Testis (tissue), 2 donors: ENCODE measurements around the gene SYNM.

Experiments used
- POLR2A ChIP-seq: fragments of 450-650 bp; IDR thresholded peaks from one replicate; pipeline ENCODE4 v1.6.1; 2017; ENCODE audit warnings: antibody characterized with exemption, mild to moderate bottlenecking, moderate library complexity
- TF ChIP-seq, protein P1 (sequence below), 3 experiments: fragments of 450-650 bp in 2 of 3; fragments of 200-600 bp in 1 of 3; sonication (generic) in 1 of 3; IDR thresholded peaks; one replicate each; pipeline ENCODE4 v1.5.1; 2016 to 2019; ENCODE audit warnings: antibody characterized with exemption in 3 of 3, mild to moderate bottlenecking in 2 of 3, moderate library complexity in 1 of 3

- TF ChIP-seq, protein P1, sequence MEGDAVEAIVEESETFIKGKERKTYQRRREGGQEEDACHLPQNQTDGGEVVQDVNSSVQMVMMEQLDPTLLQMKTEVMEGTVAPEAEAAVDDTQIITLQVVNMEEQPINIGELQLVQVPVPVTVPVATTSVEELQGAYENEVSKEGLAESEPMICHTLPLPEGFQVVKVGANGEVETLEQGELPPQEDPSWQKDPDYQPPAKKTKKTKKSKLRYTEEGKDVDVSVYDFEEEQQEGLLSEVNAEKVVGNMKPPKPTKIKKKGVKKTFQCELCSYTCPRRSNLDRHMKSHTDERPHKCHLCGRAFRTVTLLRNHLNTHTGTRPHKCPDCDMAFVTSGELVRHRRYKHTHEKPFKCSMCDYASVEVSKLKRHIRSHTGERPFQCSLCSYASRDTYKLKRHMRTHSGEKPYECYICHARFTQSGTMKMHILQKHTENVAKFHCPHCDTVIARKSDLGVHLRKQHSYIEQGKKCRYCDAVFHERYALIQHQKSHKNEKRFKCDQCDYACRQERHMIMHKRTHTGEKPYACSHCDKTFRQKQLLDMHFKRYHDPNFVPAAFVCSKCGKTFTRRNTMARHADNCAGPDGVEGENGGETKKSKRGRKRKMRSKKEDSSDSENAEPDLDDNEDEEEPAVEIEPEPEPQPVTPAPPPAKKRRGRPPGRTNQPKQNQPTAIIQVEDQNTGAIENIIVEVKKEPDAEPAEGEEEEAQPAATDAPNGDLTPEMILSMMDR (IDR thresholded peaks at IDR 0.05): no peak
- TF ChIP-seq POLR2A: no peak
Observed at GRCh38 chr15:99057697-99058420, 47.0 kb upstream of the SYNM start.
